IMR-90 (cell line): ENCODE measurements around the gene NPAS3.

Experiments used
- BHLHE40 ChIP-seq: fragments of 150-350 bp; IDR thresholded peaks from 2 replicates; pipeline ENCODE4 v1.6.1; 2016; ENCODE audit warnings: mild to moderate bottlenecking, low read depth, low read length
- CEBPB ChIP-seq: IDR thresholded peaks from 2 replicates; pipeline ENCODE4 v1.6.1; 2012; ENCODE audit warnings: low read depth, low read length, improper control_type of control experiment
- FOS ChIP-seq: fragments of 150-350 bp; IDR thresholded peaks from 2 replicates; pipeline ENCODE4 v1.6.1; 2016; ENCODE audit warnings: low read depth, low read length
- MAFK ChIP-seq: IDR thresholded peaks from 2 replicates; pipeline ENCODE4 v1.6.1; 2012; ENCODE audit warnings: low read depth, low read length, improper control_type of control experiment
- MAZ ChIP-seq: IDR thresholded peaks from 2 replicates; pipeline ENCODE4 v1.6.1; 2012; ENCODE audit warnings: low read depth, mild to moderate bottlenecking, low read length, improper control_type of control experiment, moderate library complexity, borderline replicate concordance
- MXI1 ChIP-seq: IDR thresholded peaks from 2 replicates; pipeline ENCODE4 v1.6.1; 2012; ENCODE audit warnings: low read depth, mild to moderate bottlenecking, low read length, moderate library complexity, borderline replicate concordance
- NFE2L2 ChIP-seq: fragments of 150-350 bp; IDR thresholded peaks from 2 replicates; pipeline ENCODE4 v1.6.1; 2016; ENCODE audit warnings: low read depth, mild to moderate bottlenecking, low read length
- POLR2A ChIP-seq: IDR thresholded peaks from 2 replicates; pipeline ENCODE4 v1.6.1; 2012; ENCODE audit warnings: mild to moderate bottlenecking, low read depth, low read length
- RAD21 ChIP-seq: IDR thresholded peaks from 2 replicates; pipeline ENCODE4 v1.6.1; 2012; ENCODE audit warnings: low read length, improper control_type of control experiment
- RCOR1 ChIP-seq: IDR thresholded peaks from 2 replicates; pipeline ENCODE4 v1.6.1; 2012; ENCODE audit warnings: mild to moderate bottlenecking, low read length, improper control_type of control experiment; ENCODE audit not compliant: insufficient replicate concordance
- RFX5 ChIP-seq: IDR thresholded peaks from 2 replicates; pipeline ENCODE4 v1.8.0; 2012; ENCODE audit warnings: low read depth, mild to moderate bottlenecking, low read length, moderate library complexity
- SMC3 ChIP-seq: fragments of 150-350 bp; IDR thresholded peaks from 2 replicates; pipeline ENCODE4 v1.6.1; 2016; ENCODE audit warnings: low read depth, mild to moderate bottlenecking, antibody characterized with exemption, low read length, moderate library complexity
- TF ChIP-seq, protein P1 (sequence below): conservative IDR thresholded peaks from 2 replicates; pipeline ENCODE4 v1.5.1; 2012; ENCODE audit warnings: mild to moderate bottlenecking, low read depth, low read length, improper control_type of control experiment
- TF ChIP-seq, protein P2 (sequence below): fragments of 150-350 bp; IDR thresholded peaks from 2 replicates; pipeline ENCODE4 v1.6.1; 2017; ENCODE audit warnings: mild to moderate bottlenecking, antibody characterized with exemption, low read length, low read depth

DNA sequence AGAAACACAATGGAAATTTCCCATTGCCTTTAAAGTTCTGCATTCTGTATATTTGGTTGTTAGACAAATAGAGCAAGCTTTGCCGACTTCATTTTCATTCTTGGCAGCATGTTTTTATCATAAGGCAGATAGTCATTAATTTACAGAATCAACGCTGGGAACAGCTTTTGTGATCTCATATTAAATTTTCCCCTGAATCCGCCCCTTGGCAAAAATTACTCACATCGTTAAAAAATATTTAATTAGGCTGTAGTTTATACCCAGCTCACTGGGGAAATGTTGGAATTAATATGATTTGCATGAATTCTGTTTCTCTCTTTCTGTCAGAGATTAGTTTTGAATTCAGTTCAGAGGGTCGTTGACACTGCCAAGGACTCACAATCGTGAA is 714.6 kb downstream of the NPAS3 start:
- TF ChIP-seq, protein P1, sequence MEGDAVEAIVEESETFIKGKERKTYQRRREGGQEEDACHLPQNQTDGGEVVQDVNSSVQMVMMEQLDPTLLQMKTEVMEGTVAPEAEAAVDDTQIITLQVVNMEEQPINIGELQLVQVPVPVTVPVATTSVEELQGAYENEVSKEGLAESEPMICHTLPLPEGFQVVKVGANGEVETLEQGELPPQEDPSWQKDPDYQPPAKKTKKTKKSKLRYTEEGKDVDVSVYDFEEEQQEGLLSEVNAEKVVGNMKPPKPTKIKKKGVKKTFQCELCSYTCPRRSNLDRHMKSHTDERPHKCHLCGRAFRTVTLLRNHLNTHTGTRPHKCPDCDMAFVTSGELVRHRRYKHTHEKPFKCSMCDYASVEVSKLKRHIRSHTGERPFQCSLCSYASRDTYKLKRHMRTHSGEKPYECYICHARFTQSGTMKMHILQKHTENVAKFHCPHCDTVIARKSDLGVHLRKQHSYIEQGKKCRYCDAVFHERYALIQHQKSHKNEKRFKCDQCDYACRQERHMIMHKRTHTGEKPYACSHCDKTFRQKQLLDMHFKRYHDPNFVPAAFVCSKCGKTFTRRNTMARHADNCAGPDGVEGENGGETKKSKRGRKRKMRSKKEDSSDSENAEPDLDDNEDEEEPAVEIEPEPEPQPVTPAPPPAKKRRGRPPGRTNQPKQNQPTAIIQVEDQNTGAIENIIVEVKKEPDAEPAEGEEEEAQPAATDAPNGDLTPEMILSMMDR: no peak
- TF ChIP-seq POLR2A (no peak), SMC3 (no peak), CEBPB (no peak), MAZ (no peak), RFX5 (no peak), MXI1 (no peak), NFE2L2 (no peak), RAD21 (no peak), FOS (no peak), RCOR1 (no peak), MAFK (no peak), BHLHE40 (no peak)
- TF ChIP-seq, protein P2, sequence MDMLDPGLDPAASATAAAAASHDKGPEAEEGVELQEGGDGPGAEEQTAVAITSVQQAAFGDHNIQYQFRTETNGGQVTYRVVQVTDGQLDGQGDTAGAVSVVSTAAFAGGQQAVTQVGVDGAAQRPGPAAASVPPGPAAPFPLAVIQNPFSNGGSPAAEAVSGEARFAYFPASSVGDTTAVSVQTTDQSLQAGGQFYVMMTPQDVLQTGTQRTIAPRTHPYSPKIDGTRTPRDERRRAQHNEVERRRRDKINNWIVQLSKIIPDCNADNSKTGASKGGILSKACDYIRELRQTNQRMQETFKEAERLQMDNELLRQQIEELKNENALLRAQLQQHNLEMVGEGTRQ: no peak
